ENCODE measurements around the gene CBX7. TPM values are rescaled to one million over a fixed set of nuclear protein-coding genes. Genes with fewer than 3 reads are reported as not detected.
"Not testable (repeated sequence)": the region's sequence is repeated elsewhere in the genome, so short reads cannot be mapped to it uniquely, and the experiment has no call there.

Gene CBX7
- polyA plus RNA-seq, 1 experiment, result 5.3 TPM

DNA sequence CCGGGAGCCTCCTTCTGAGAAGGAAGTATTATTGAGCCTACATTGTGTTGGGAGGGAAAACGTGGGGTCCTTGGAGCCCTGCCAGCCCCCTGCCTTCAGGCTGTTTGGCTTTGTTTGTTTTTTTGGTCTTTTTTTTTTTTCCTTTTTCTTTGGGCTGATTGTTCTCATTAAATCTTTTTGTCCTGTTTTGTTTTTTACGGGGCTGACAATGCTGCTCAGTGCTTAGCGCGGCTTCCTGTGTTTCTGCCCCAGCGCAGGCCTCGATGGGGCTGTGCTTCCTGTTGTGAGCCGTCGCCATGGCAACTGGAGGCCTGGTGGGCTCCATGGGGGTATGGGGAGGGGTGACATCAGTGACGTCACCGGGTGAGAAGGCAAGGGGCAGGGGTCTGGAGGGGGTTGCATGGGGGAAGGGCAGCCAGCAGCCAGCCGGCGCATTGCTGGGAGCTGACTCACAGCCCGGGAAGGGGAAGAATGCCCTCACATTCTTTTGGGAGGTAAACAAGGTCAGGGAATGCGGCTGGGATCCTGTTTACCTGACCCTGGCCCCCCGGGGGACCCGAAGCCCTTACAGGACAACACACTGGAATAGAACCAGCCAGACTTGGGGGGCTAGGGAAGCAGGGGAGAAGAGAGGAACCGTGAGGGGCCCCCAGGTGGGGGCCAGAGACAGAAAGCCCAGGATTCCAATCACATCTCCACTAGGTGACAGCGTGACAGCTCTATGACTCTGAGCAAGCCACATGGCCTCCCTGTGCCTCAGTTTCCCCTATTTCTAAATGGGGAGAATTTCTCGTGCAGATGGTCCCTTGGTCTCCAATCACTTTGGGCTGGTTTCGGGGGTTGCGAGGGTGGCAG, 22.2 kb upstream of the CBX7 start:
- H3K4me3 ChIP-seq (ENCODE audit: low read depth, low read length), result no peak overlapping the region
- no peak for TF ChIP-seq CTCF (IDR thresholded peaks at IDR 0.05; ENCODE audit: insufficient read depth, low read depth, low read length)
- ChIA-PET POLR2A (interaction anchor here (0.6 kb wide), 1 partner anchor 139 kb away, joined by 3 read pairs; no protein-coding TSS in a partner anchor), CTCF (interaction anchor here (0.6 to 16.0 kb wide), 5 partner anchors 132 to 230 kb away, joined by 3 to 223 read pairs (median 8); partner anchors contain the start of gene RPL3)
- peak; percentile 70 for DNase-seq (ENCODE audit: low read depth)
- H3K36me3 ChIP-seq (ENCODE audit: control insufficient read depth, insufficient read depth, low read length), result no peaks in the 10 kb centered on the region
- no peaks in the 10 kb centered on the region for H3K27me3 ChIP-seq (ENCODE audit: control insufficient read depth, insufficient read depth, low read length)

DNA sequence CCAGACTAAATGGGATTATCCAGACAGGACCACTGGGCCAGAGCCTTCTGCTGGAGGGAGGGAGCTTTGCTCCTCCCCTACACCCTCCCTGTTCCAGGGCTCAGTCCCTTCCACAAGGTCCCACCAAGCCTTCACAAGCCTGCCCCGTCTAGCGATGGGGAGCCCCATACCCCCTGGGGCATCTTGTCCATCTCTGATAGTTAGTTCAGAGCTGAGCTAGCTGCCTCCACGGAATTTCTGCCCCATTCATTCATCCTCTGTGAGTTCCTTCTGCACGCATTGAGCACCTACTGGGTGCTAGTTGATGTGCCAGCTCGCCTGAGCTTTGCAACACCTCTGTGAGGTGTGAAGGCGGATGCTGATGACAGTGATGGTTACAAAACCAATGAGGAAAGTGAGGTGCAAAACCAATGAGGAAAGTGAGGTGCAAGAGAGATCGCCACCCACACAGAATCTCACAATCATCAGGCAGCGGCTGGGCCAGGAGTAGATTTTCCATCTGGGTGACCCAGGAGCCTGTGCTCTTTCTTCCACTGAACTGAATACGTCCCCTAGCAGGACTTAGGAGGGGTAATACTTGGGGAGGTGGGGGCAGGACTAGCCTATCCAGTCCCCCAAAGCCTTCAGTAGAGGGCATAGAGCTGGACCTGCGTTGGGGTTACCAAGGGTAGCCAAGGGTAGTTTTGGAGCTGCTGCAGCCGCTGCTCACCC, 21.5 kb upstream of the CBX7 start:
- no peak for TF ChIP-seq CTCF (IDR thresholded peaks at IDR 0.05; ENCODE audit: insufficient read depth, low read depth, low read length)
- peaks cover 2% of the 10 kb centered on the region; the same call in 1 of the 2 replicates for H3K27me3 ChIP-seq (ENCODE audit: control insufficient read depth, insufficient read depth, low read length)
- H3K4me3 ChIP-seq (ENCODE audit: low read depth, low read length), result no peak overlapping the region
- no peak for DNase-seq (ENCODE audit: low read depth)
- H3K36me3 ChIP-seq (ENCODE audit: control insufficient read depth, insufficient read depth, low read length), result no peaks in the 10 kb centered on the region
- POLR2A ChIA-PET, result interaction anchor here (0.6 kb wide), 1 partner anchor 140 kb away, joined by 3 read pairs; no protein-coding TSS in a partner anchor
- CTCF ChIA-PET, result interaction anchor here (0.6 to 16.0 kb wide), 6 partner anchors 133 to 355 kb away, joined by 3 to 223 read pairs (median 6); partner anchors contain the start of gene RPL3

- ChIA-PET CTCF (interaction anchor here (0.6 to 16.0 kb wide), 5 partner anchors 133 to 356 kb away, joined by 3 to 223 read pairs (median 8); partner anchors contain the start of gene RPL3), POLR2A (interaction anchor here (1.3 kb wide), 1 partner anchor 143 kb away, joined by 5 read pairs; no protein-coding TSS in a partner anchor)
- peaks cover 2% of the 10 kb centered on the region; the same call in 1 of the 2 replicates for H3K27me3 ChIP-seq (ENCODE audit: control insufficient read depth, insufficient read depth, low read length)
- no peak overlapping the region for H3K4me3 ChIP-seq (ENCODE audit: low read depth, low read length)
- H3K36me3 ChIP-seq (ENCODE audit: control insufficient read depth, insufficient read depth, low read length), result no peaks in the 10 kb centered on the region
- no peak for DNase-seq (ENCODE audit: low read depth)
- TF ChIP-seq CTCF (IDR thresholded peaks at IDR 0.05; ENCODE audit: insufficient read depth, low read depth, low read length), result no peak
Measured at GRCh38 chr22:39173050-39173706, 20.7 kb upstream of the CBX7 start.

- not testable (repeated sequence) for DNase-seq (ENCODE audit: low read depth); H3K36me3 ChIP-seq (ENCODE audit: control insufficient read depth, insufficient read depth, low read length); H3K27me3 ChIP-seq (ENCODE audit: control insufficient read depth, insufficient read depth, low read length); H3K4me3 ChIP-seq (ENCODE audit: low read depth, low read length)
- POLR2A ChIA-PET, result interaction anchor here (0.6 to 1.3 kb wide), 3 partner anchors 144 to 943 kb away, joined by 5 to 12 read pairs (median 5); no protein-coding TSS in a partner anchor
- CTCF ChIA-PET, result interaction anchor here (0.6 to 16.0 kb wide), 4 partner anchors 29 to 145 kb away, joined by 3 to 223 read pairs (median 84); partner anchors contain the start of gene RPL3
Measured at GRCh38 chr22:39172265-39173049, 20.0 kb upstream of the CBX7 start.
